Measurements from ENCODE around the gene CGB1.
"Not testable (repeated sequence)": the region's sequence is repeated elsewhere in the genome, so short reads cannot be mapped to it uniquely, and the experiment has no call there.

CGB1 gene

GRCh38 chr19:49036815-49037214, at the start of gene CGB1:
CGB1 (minus strand) TSS chr19:49036895; CDS start chr19:49036711, 184 bp downstream.
- peak; percentile 59 to 60 for DNase-seq (ENCODE audit: low read depth in 2 of 2)

- DNase-seq (ENCODE audit: low read depth in 2 of 2): no peak
These were observed 49.6 kb upstream of the CGB1 start for GRCh38 chr19:49086296-49086695.

GRCh38 chr19:49085868-49086232, 49.2 kb upstream of the CGB1 start:
- DNase-seq (ENCODE audit: low read depth in 2 of 2): no peak

- peak; percentile 98 to 99 for DNase-seq (ENCODE audit: low read depth in 2 of 2)
These were observed 48.5 kb upstream of the CGB1 start, which contains the start of gene SNRNP70 for GRCh38 chr19:49085020-49085867. SNRNP70 (plus strand) TSS chr19:49085451; CDS start chr19:49086415, 964 bp downstream.

GRCh38 chr19:49084206-49085019, 47.7 kb upstream of the CGB1 start:
- DNase-seq (ENCODE audit: low read depth in 2 of 2): no peak

GRCh38 chr19:49081273-49081672, 44.6 kb upstream of the CGB1 start:
- DNase-seq (ENCODE audit: low read depth in 2 of 2): no peak

GRCh38 chr19:49080392-49080791, 43.7 kb upstream of the CGB1 start:
- no peak for DNase-seq (ENCODE audit: low read depth in 2 of 2)

GRCh38 chr19:49074869-49075268, 38.2 kb upstream of the CGB1 start:
- DNase-seq (ENCODE audit: low read depth in 2 of 2): not testable (repeated sequence)

GRCh38 chr19:49073514-49074378, 37.1 kb upstream of the CGB1 start:
- no peak for DNase-seq (ENCODE audit: low read depth in 2 of 2)

GRCh38 chr19:49071860-49072547, 35.3 kb upstream of the CGB1 start:
- no peak for DNase-seq (ENCODE audit: low read depth in 2 of 2)

GRCh38 chr19:49070416-49070815, 33.7 kb upstream of the CGB1 start:
- DNase-seq (ENCODE audit: low read depth in 2 of 2): no peak

GRCh38 chr19:49069026-49069425, 32.3 kb upstream of the CGB1 start:
- no peak for DNase-seq (ENCODE audit: low read depth in 2 of 2)

- DNase-seq (ENCODE audit: low read depth in 2 of 2): no peak
These were observed 30.9 kb upstream of the CGB1 start for GRCh38 chr19:49067554-49067953.

- DNase-seq (ENCODE audit: low read depth in 2 of 2): no peak
These were observed 29.3 kb upstream of the CGB1 start for GRCh38 chr19:49065905-49066512.

GRCh38 chr19:49064768-49065611, 28.3 kb upstream of the CGB1 start, which contains the start of gene NTF4:
NTF4 (minus strand) TSS chr19:49064818; CDS start chr19:49061997, 2,821 bp downstream.
- DNase-seq (ENCODE audit: low read depth in 2 of 2): no peak

GRCh38 chr19:49064029-49064629, 27.4 kb upstream of the CGB1 start:
- DNase-seq (ENCODE audit: low read depth in 2 of 2): no peak

- no peak for DNase-seq (ENCODE audit: low read depth in 2 of 2)
These were observed 24.8 kb upstream of the CGB1 start for GRCh38 chr19:49061445-49061844.

- DNase-seq (ENCODE audit: low read depth in 2 of 2): no peak
These were observed 24.3 kb upstream of the CGB1 start for GRCh38 chr19:49061000-49061399.

- no peak for DNase-seq (ENCODE audit: low read depth in 2 of 2)
These were observed 22.4 kb upstream of the CGB1 start for GRCh38 chr19:49059053-49059452.
